HG03460 (cell line): ENCODE data around the gene TRPM2.

Source experiments
- ATAC-seq: cut with Tn5 transposase; IDR thresholded peaks from one replicate; pipeline ENCODE4 v1.9.1; 2021; ENCODE audit not compliant: unreplicated experiment

TRPM2 gene

GRCh38 chr21:44321846-44322450, 31.5 kb upstream of the TRPM2 start:
- ATAC-seq: no peak

- no peak for ATAC-seq
Measured at GRCh38 chr21:44322621-44323325, 30.6 kb upstream of the TRPM2 start.

- no peak for ATAC-seq
Measured at GRCh38 chr21:44323591-44323990, 29.8 kb upstream of the TRPM2 start.

- no peak for ATAC-seq
Measured at GRCh38 chr21:44324106-44324853, 29.1 kb upstream of the TRPM2 start.

- no peak for ATAC-seq
Measured at GRCh38 chr21:44324854-44325107, 28.6 kb upstream of the TRPM2 start.

GRCh38 chr21:44325386-44326271, 27.8 kb upstream of the TRPM2 start:
- no peak for ATAC-seq

GRCh38 chr21:44326272-44326647, 27.2 kb upstream of the TRPM2 start:
- no peak for ATAC-seq

- ATAC-seq: no peak
Measured at GRCh38 chr21:44326716-44327602, 26.5 kb upstream of the TRPM2 start.

- ATAC-seq: no peak
Measured at GRCh38 chr21:44327603-44327974, 25.8 kb upstream of the TRPM2 start.

- ATAC-seq: no peak
Measured at GRCh38 chr21:44328242-44328895, 25.1 kb upstream of the TRPM2 start.

GRCh38 chr21:44329086-44329889, 24.1 kb upstream of the TRPM2 start:
- no peak for ATAC-seq

GRCh38 chr21:44329971-44330681, 23.3 kb upstream of the TRPM2 start:
- no peak for ATAC-seq

GRCh38 chr21:44330698-44331097, 22.7 kb upstream of the TRPM2 start:
- ATAC-seq: no peak

- no peak for ATAC-seq
Measured at GRCh38 chr21:44331209-44331608, 22.2 kb upstream of the TRPM2 start.

GRCh38 chr21:44331650-44332307, 21.6 kb upstream of the TRPM2 start:
- ATAC-seq: no peak

- ATAC-seq: no peak
Measured at GRCh38 chr21:44332383-44332782, 21.0 kb upstream of the TRPM2 start.

- ATAC-seq: no peak
Measured at GRCh38 chr21:44332965-44333364, 20.5 kb upstream of the TRPM2 start.
